Common myeloid progenitor, CD34-positive (primary cell): Measurements from ENCODE around the gene CBR1.
"Not testable (repeated sequence)": the region's sequence is repeated elsewhere in the genome, so short reads cannot be mapped to it uniquely, and the experiment has no call there.

Source experiments
- CTCF ChIA-PET: fragments of 350-600 bp; sonication (Branson Sonifier 250); formaldehyde crosslinking; loops from one replicate; lab custom pipeline; 2021; ENCODE audit warnings: antibody characterized with exemption; lab: Charles Lee
- POLR2A ChIA-PET: fragments of 350-600 bp; sonication (Branson Sonifier 250); formaldehyde crosslinking; loops from one replicate; lab custom pipeline; 2021; ENCODE audit warnings: antibody characterized with exemption; lab: Charles Lee
- DNase-seq, 3 donors: peaks; one replicate each; pipeline versions ENCODE4 v3.0.0 to v3.0.0-alpha.2; 2013
- H3K27ac ChIP-seq, 2 experiments: 1 replicate in 1 of 2; 2 replicates in 1 of 2; pipeline ENCODE4 v1.7.0; 2013; ENCODE audit warnings: inconsistent platforms in 2 of 2, low read length in 2 of 2, mild to moderate bottlenecking in 2 of 2, low read depth in 1 of 2, moderate library complexity in 1 of 2; ENCODE audit not compliant: severe bottlenecking in 2 of 2, insufficient read depth in 1 of 2, poor library complexity in 1 of 2
- H3K27me3 ChIP-seq, 5 experiments: replicated peaks in 2 of 5; 1 replicate in 3 of 5; 2 replicates in 2 of 5; pipeline versions ENCODE4 v1.6.1 to v1.7.0; 2013; ENCODE audit warnings: low read length in 4 of 5, mild to moderate bottlenecking in 2 of 5, moderate library complexity in 2 of 5, inconsistent platforms in 1 of 5; ENCODE audit not compliant: insufficient read depth in 5 of 5, control insufficient read depth in 4 of 5
- H3K36me3 ChIP-seq, 4 experiments: 1 replicate in 2 of 4; 2 replicates in 2 of 4; pipeline versions ENCODE4 v1.6.1 to v1.7.0; 2013; ENCODE audit warnings: low read length in 3 of 4, control low read depth in 1 of 4, mild to moderate bottlenecking in 1 of 4; ENCODE audit not compliant: control insufficient read depth in 4 of 4, insufficient read depth in 4 of 4
- H3K4me1 ChIP-seq, 4 experiments: 1 replicate in 3 of 4; 2 replicates in 1 of 4; pipeline versions ENCODE4 v1.6.1 to v1.7.1; 2013; ENCODE audit warnings: low read length in 3 of 4, mild to moderate bottlenecking in 3 of 4, control low read depth in 1 of 4, inconsistent platforms in 1 of 4, moderate library complexity in 1 of 4; ENCODE audit not compliant: control insufficient read depth in 4 of 4, insufficient read depth in 4 of 4; ENCODE audit errors: control extremely low read depth in 1 of 4
- H3K4me3 ChIP-seq, 7 experiments: 1 replicate in 4 of 7; 2 replicates in 3 of 7; pipeline versions ENCODE4 v1.5.1 to v1.7.0; 2013; ENCODE audit warnings: mild to moderate bottlenecking in 7 of 7, low read length in 6 of 7, moderate library complexity in 6 of 7, inconsistent platforms in 2 of 7, low read depth in 2 of 7, control low read depth in 1 of 7; ENCODE audit not compliant: insufficient read depth in 4 of 7, control insufficient read depth in 1 of 7; ENCODE audit errors: extremely low read depth in 1 of 7
- H3K9me3 ChIP-seq, 5 experiments: 1 replicate in 4 of 5; 2 replicates in 1 of 5; pipeline versions ENCODE4 v1.6.1 to v1.7.1; 2013; ENCODE audit warnings: low read length in 4 of 5, mild to moderate bottlenecking in 2 of 5, inconsistent platforms in 1 of 5, low read depth in 1 of 5, moderate library complexity in 1 of 5; ENCODE audit not compliant: control insufficient read depth in 4 of 5, insufficient read depth in 2 of 5; ENCODE audit errors: control extremely low read depth in 1 of 5
- whole genome bisulfite sequencing: methylation state at CpG from one replicate; pipeline ENCODE4 v1.1.5; 2013; ENCODE audit not compliant: insufficient coverage; 5-methylcytosine and 5-hydroxymethylcytosine counted together

Gene CBR1

GRCh38 chr21:36099000-36099399, 29.2 kb downstream of the CBR1 start:
- no peaks in the 10 kb centered on the region for H3K27me3 ChIP-seq
- no peak overlapping the region for H3K4me3 ChIP-seq
- peaks cover 0 to 20% (median 11%) of the 10 kb centered on the region in 4 experiments for H3K4me1 ChIP-seq
- H3K36me3 ChIP-seq = no peaks in the 10 kb centered on the region
- no peak for DNase-seq
- ChIA-PET CTCF (interaction anchor here (0.8 kb wide), 1 partner anchor 13 kb away, joined by 3 read pairs; no protein-coding TSS in a partner anchor), POLR2A (no interaction called here)
- no peak overlapping the region for H3K27ac ChIP-seq
- H3K9me3 ChIP-seq = peaks cover 0 to 10% (median 1%) of the 10 kb centered on the region in 5 experiments
- WGBS = 78% methylated on average over 3 of the region's 3 CpGs

DNA sequence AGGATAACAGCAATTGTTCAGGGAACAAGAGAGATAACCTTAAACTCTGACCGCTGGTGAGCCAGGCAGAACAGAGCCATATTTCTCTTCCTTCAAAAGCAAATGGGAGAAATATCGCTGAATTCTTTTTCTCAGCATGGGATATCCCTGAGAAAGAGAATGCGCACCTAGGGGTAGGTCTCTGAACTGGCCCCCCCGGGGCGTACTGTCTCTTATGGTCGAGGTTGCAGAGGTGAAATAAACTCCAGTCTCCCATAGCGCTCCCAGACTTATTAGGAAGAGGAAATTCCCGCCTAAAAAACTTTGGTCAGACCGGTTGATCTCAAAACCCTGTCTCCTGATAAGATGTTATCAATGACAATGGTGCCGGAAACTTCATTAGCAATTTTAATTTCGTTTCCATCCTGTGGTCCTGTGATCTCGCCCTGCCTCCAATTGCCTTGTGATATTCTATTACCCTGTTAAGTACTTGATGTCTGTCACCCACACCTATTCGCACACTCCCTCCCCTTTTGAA, 29.9 kb downstream of the CBR1 start:
- peaks cover 0 to 24% (median 13%) of the 10 kb centered on the region in 4 experiments for H3K4me1 ChIP-seq
- DNase-seq, H3K27ac ChIP-seq, H3K36me3 ChIP-seq, H3K4me3 ChIP-seq, POLR2A ChIA-PET, H3K27me3 ChIP-seq, H3K9me3 ChIP-seq: not testable (repeated sequence)
- CTCF ChIA-PET = interaction anchor here (1.5 to 1.6 kb wide), 2 partner anchors 15 to 49 kb away, joined by 3 to 6 read pairs; no protein-coding TSS in a partner anchor
- 90% methylated on average over 8 of the region's 13 CpGs for WGBS

GRCh38 chr21:36100971-36101641, 31.3 kb downstream of the CBR1 start:
- Histone ChIP-seq H3K36me3 (no peaks in the 10 kb centered on the region), H3K9me3 (peaks cover 0 to 1% (median 0%) of the 10 kb centered on the region in 5 experiments), H3K27ac (no peak overlapping the region), H3K4me1 (peaks cover 0 to 28% (median 14%) of the 10 kb centered on the region in 4 experiments), H3K27me3 (peaks cover 0 to 4% (median 2%) of the 10 kb centered on the region in 5 experiments), H3K4me3 (no peak overlapping the region)
- ChIA-PET CTCF (interaction anchor here (0.8 to 2.0 kb wide), 5 partner anchors 11 to 50 kb away, joined by 3 to 11 read pairs (median 4); partner anchors contain the start of gene SETD4), POLR2A (interaction anchor here (0.8 kb wide), 1 partner anchor 19 kb away, joined by 4 read pairs; no protein-coding TSS in a partner anchor)
- DNase-seq = no peak
- 100% methylated on average over 2 of the region's 6 CpGs for WGBS

GRCh38 chr21:36103434-36103833, 33.6 kb downstream of the CBR1 start:
- Histone ChIP-seq H3K4me1 (peaks cover 0 to 11% (median 4%) of the 10 kb centered on the region in 4 experiments), H3K27ac (no peak overlapping the region), H3K4me3 (no peak overlapping the region), H3K36me3 (no peaks in the 10 kb centered on the region), H3K9me3 (peaks cover 0 to 1% (median 0%) of the 10 kb centered on the region in 5 experiments), H3K27me3 (peaks cover 0 to 4% (median 2%) of the 10 kb centered on the region in 5 experiments)
- CTCF ChIA-PET = interaction anchor here (0.9 to 2.8 kb wide), 11 partner anchors 9 to 68 kb away, joined by 3 to 19 read pairs (median 6); partner anchors contain the start of gene SETD4
- no peak for DNase-seq
- POLR2A ChIA-PET = no interaction called here

DNA sequence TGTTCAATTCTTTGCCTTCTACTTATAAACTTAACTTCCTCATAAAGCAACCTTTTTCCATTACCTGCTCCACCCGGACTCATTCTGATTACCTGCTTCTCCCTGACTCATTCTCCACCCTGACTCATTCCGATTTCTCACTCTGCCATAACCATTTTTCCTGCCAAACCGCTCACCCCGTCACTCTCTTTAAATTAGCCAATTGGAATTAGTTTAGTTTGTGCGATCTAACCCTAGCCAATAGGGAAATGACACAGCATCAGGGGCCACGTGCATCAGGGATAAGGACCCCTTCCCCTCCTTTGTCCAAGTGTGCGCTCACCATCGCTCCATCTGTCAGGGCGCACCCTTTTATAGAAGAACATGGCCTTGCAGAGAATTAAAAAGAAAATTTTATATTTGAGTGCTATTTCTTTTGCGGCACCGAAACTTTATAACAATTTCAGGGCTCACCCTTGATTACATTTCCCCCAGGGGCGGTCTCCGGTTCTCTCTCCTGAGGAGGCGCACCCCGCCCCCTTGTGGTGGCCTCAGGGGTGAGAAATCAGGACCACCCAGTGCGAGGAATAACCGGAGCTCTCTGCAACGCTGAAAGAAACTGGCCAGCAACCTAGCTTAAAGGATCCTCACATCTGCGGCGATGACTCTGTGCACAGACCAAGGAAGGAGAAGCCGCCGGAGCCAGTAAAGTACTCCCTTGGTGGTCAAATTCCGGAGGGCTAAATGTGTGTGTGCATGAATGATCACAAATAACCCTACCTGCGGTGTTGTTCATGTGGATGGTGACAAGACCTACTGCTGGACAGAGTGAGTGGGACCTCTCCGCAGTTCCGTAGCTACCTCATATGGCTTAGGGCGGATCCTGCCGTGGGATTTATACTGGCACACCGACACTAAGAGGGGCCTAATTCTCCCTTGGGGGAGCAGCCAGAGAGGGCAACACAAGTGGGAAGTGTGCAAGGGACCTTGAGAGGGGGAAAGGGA, 34.8 kb downstream of the CBR1 start:
- Histone ChIP-seq H3K4me3 (peak overlapping the region in 5 of 7 experiments; percentile 1 to 49 (median 30)), H3K9me3 (peaks cover 0 to 1% (median 0%) of the 10 kb centered on the region in 5 experiments), H3K36me3 (no peaks in the 10 kb centered on the region), H3K4me1 (peaks cover 0 to 8% (median 3%) of the 10 kb centered on the region in 4 experiments), H3K27me3 (peaks cover 0 to 4% (median 2%) of the 10 kb centered on the region in 5 experiments), H3K27ac (peak overlapping the region in 1 of 2 experiments; percentile 49)
- DNase-seq = peak; percentile 74 to 92 (median 90)
- 11% methylated on average over 24 of the region's 29 CpGs for WGBS
- ChIA-PET CTCF (interaction anchor here (0.7 to 2.8 kb wide), 17 partner anchors 8 to 69 kb away, joined by 3 to 19 read pairs (median 4); partner anchors contain the start of gene SETD4), POLR2A (interaction anchor here (0.9 kb wide), 1 partner anchor 44 kb away, joined by 4 read pairs; the partner anchor contains the start of gene SETD4)

- POLR2A ChIA-PET = no interaction called here
- H3K36me3 ChIP-seq = no peaks in the 10 kb centered on the region
- DNase-seq = no peak
- H3K4me1 ChIP-seq = peaks cover 0 to 8% (median 3%) of the 10 kb centered on the region in 4 experiments
- WGBS = 74% methylated on average over 2 of the region's 4 CpGs
- H3K27me3 ChIP-seq = peaks cover 0 to 4% (median 2%) of the 10 kb centered on the region in 5 experiments
- no peak overlapping the region for H3K27ac ChIP-seq
- peaks cover 0 to 1% (median 0%) of the 10 kb centered on the region in 5 experiments for H3K9me3 ChIP-seq
- CTCF ChIA-PET = interaction anchor here (0.7 to 2.8 kb wide), 13 partner anchors 7 to 70 kb away, joined by 3 to 19 read pairs (median 4); partner anchors contain the start of gene SETD4
- peak overlapping the region in 2 of 7 experiments; percentile 44 to 49 for H3K4me3 ChIP-seq
Measured at GRCh38 chr21:36105327-36105842, 35.6 kb downstream of the CBR1 start.
